GM21717 (cell line): ENCODE data around the gene GJA10.

ENCODE experiments used
- ATAC-seq: cut with Tn5 transposase; IDR thresholded peaks from one replicate; pipeline ENCODE4 v1.9.1; 2021; ENCODE audit warnings: mild to moderate bottlenecking, moderate library complexity; ENCODE audit not compliant: unreplicated experiment

The GJA10 gene

GRCh38 chr6:89942601-89943000 is 48.3 kb downstream of the GJA10 start:
- ATAC-seq, result no peak

- ATAC-seq, result no peak
Observed at GRCh38 chr6:89944181-89944755, 50.0 kb downstream of the GJA10 start.

GRCh38 chr6:89944826-89945407 is 50.6 kb downstream of the GJA10 start:
- no peak for ATAC-seq
